ENCODE results near the gene ARSB.

- TF ChIP-seq CTCF (IDR thresholded peaks at IDR 0.05) (no peak), ZFX (IDR thresholded peaks at IDR 0.05; ENCODE audit: borderline replicate concordance) (no peak)
These were observed 72.3 kb downstream of the ARSB start for GRCh38 chr5:78912811-78913210.

Data from 22Rv1 (cell line).